HG03520 (cell line): ENCODE results near the gene UBXN6.

Experiments
- ATAC-seq: cut with Tn5 transposase; IDR thresholded peaks from one replicate; pipeline ENCODE4 v1.9.1; 2021; ENCODE audit warnings: mild to moderate bottlenecking, moderate library complexity; ENCODE audit not compliant: unreplicated experiment

Gene UBXN6

DNA sequence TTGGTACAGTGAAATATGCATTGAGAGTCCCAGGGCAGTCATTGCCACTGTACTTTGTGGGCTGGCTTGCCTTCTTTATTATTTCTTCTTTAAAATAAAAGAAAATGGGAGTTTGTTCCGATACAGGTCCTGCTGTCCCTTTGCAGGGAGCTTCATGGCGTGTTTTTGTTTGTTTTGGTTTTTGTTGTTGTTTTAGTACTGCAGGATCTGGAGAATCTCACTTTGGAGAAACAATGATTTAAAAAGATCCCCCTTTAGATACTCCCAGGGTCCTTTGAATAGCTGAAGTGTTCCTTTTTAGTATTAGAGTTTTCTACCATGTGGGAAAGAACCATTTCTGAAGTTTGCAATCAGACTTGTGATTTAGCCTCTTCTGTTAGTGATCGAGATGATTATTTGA is 44.0 kb downstream of the UBXN6 start:
- no peak for ATAC-seq

DNA sequence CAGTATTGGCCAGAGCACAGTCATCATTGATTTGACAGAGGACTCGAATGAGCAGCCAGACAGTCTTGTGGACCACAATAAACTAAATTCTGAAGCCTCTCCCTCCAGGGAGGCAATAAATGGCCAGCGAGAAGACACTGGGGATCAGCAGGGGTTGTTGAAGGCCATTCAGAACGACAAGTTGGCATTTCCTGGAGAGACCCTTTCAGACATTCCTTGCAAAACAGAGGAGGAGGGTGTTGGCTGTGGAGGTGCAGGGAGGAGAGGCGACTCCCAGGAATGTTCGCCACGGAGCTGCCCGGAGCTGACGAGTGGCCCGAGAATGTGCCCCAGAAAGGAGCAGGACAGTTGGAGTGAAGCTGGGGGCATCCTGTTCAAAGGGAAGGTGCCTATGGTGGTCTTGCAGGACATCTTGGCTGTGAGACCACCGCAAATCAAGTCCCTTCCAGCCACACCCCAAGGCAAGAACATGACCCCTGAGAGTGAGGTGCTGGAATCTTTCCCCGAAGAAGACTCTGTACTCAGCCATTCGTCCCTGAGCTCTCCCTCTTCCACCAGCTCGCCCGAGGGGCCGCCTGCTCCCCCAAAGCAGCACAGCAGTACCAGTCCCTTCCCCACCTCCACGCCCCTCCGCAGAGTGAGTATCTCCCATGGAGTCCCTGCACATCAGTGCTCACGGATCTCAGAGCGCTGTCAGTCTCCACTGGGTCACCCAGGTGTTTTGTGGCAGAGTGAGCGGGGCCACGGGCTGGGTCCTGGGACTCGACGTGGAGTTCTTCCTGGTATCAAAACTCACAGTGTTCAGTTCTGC is 48.3 kb downstream of the UBXN6 start:
- no peak for ATAC-seq

GRCh38 chr19:4406626-4407025 is 51.0 kb downstream of the UBXN6 start:
- ATAC-seq: no peak

- ATAC-seq: no peak
These were observed 51.6 kb downstream of the UBXN6 start for GRCh38 chr19:4405977-4406376.

GRCh38 chr19:4403005-4403761 is 54.4 kb downstream of the UBXN6 start:
- ATAC-seq: no peak

DNA sequence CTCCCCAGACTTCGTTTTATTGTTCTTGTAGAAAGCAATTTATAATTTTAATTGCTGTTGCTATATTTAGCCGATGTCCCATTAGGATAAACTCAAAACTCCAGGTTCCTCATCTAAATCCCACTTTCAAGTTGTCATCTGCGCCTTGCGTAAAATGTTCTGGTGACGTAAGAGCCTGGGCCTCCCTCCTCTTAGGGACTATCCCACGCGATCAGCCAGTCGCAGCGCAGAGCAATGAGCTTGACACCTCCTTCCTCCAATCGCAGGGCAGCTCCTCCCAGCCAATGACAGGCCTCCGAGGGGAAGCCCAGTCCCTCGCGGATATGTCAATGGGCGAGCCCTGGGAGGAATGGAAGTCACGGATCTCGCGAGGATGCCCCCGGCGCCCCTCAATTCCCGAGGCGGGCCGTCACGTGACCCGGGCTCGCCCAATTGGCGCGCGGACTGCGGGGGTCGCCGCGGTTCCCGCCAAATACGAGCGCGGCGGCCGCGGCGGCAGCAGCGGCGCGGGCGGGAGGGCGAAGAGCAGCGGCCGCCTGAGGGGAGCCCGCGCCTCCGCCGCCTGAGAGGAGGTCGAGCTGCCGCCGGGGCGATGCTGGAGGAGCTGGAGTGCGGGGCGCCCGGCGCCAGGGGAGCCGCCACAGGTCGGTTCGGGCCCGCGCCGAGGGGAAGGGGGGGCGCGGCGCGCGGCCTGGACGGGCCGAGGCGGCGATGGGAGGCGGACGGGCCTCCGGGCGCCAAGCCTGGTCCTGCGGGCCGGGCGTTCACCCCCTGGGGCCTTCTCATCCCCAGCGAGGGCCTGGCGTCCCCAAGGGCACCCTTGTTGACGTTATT is 55.2 kb downstream of the UBXN6 start, which contains the start of gene CHAF1A:
Gene CHAF1A, plus strand, starts transcription at position 470 of the 834 bp plus-strand sequence. Its CDS starts 123 bp downstream, at position 593.
- peak; percentile 68 for ATAC-seq

- ATAC-seq: no peak
These were observed 55.8 kb downstream of the UBXN6 start for GRCh38 chr19:4401769-4402170.

GRCh38 chr19:4400135-4400936 is 57.3 kb downstream of the UBXN6 start, which contains the start of gene SH3GL1:
Gene SH3GL1, minus strand, starts transcription at chr19:4400547. Its CDS starts 179 bp downstream, at chr19:4400368.
- peak; percentile 59 for ATAC-seq

GRCh38 chr19:4399812-4400134 is 57.8 kb downstream of the UBXN6 start:
- peak; percentile 7 for ATAC-seq

- no peak for ATAC-seq
These were observed 60.4 kb downstream of the UBXN6 start for GRCh38 chr19:4396949-4397783.
